GM18511 (cell line): Measurements from ENCODE around the gene ZNF865.

Source experiments
- ATAC-seq: cut with Tn5 transposase; IDR thresholded peaks from one replicate; pipeline ENCODE4 v1.9.1; 2021; ENCODE audit warnings: mild to moderate bottlenecking, moderate library complexity; ENCODE audit not compliant: unreplicated experiment

ZNF865 gene

DNA sequence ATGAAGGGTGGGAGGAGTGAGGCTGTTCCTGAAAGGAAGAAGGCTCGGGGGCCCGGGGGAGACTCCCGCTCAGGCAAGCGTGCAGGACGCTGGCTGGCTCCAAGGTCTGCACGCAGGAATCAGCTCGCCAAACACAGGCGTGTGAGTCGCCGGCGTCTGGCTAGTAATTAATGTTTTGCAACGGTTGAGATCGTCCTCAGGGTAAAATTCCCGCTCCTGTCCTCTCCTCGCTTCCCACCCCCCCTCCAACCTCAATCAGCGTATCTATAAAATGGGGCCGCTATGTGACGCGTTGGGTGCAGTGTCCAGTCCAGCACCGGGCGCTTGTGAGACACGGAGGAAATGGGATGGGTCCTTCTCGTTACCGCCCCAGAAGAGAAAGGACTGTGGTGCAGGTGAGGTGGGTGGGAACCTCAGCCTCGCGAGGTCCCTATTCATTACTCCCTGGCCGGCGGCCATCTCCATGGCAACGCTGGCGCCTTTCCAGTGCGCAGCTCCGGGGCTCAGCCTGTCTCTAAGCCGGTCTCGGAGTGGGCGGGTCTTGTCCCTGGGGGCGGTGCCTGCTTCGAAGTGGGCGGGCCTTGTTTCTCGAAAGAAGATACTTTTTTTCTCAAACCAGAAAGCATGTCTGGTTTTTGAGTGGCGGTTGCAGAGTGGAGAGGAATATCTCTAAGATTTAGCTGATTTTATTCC, 18.3 kb upstream of the ZNF865 start:
- peak; percentile 89 for ATAC-seq

DNA sequence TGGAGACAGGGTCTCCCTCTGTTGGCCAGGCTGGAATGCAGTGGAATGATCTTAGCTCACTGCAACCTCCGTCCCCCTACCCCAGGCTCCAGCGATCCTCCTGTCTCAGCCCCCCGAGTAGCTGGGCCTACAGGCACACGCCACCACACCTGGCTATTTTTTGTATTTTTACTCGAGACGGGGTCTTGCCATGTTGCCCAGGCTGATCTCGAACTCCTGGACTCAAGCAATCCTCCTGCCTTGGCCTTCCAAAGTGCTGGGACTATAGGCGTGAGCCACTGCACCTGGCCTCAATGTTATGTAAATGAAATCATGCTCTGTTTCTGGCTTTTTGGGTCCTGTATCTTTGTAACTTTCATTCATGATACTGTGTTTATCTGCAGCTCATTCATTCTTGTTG, 16.7 kb upstream of the ZNF865 start:
- no peak for ATAC-seq

DNA sequence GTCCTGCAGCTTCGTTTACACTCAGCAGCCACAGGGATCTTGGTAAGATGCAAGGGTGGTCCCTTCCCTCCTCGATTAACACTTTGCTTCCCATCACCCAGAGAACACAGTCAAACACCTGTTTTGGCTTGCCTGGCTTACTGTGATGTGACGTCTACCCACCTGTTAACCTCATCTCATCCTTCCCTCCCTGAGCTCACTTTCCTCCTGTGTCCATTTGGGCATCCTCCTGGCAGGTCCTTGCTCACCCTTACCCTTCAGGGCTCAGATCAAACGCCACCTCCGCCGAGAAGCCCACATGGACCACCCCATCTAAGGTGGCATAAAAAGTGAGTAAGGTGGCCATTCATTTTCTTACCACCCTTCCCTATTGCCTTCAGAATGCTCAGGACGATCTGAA, 15.3 kb upstream of the ZNF865 start:
- ATAC-seq, result no peak

DNA sequence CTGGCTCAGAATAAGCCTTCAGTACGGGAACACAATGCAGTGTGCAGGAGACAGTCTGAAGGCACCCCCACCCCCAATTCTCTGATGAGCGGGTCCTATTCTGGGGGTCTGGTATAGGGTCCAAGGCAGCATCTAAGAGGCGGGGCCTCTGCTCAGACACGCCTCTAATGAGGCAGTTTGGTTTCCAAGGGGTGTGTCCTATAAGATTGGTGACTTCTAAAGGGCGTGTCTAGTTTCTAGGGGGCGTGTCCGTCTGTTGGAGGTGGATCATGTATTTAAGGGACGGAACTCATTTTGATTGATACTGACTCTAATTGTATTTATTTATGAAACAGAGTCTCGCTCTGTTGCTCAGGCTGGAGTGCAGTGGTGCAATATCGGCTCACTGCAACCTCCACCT, 14.8 kb upstream of the ZNF865 start:
- ATAC-seq, result no peak

DNA sequence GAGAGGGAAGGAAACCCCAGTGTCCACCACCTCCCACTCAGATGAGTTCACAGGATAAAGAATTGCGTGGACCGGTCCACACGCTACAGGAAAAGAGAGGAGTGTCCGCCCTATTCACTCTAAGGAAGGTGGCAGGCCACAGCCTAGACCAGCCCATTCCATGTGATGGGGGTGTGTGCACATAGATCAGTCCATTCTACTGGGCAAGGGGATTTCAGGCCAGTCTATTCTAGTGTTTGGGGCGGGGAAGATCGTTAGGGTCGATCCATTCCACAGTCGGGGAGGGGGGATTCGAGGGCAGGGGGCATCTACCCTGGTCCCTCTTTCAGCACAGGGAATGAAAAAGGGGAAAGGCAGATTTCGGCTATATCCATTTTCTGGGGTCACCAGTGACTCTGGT, 13.9 kb upstream of the ZNF865 start:
- ATAC-seq, result no peak

DNA sequence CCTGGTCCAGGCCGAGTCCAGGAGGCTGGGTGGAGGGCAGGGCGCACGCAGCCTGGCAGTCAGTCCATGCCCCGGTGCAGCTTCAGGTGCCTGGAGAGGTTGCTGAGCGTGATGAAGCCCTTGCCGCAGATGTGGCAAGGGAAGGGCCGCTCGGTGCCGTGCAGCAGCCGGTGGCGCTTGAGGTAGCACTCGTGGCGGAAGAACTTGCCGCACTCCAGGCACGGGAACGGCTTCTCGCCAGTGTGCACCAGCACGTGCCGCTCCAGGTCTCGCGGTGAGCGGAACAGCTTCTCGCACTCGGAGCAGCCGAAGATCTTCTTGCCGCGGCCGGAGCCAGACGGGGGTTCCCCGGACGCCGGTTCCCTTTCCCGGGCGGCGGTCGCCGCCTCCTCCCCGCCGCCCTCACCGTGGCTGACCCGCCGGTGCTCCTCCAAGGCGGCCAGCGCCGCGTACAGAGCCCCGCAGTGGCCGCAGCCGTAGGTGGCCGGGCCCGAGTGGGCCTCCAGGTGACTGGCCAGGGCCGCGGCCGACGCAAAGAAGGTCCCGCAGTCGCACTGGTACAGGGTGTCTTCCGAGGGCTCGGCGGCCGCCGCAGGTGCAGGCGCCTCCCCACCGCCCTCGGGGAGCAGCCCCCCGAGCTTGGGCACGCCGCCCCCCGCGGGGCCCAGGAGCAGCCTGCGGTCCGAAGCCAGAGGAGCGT, 12.9 kb upstream of the ZNF865 start:
- ATAC-seq, result no peak

DNA sequence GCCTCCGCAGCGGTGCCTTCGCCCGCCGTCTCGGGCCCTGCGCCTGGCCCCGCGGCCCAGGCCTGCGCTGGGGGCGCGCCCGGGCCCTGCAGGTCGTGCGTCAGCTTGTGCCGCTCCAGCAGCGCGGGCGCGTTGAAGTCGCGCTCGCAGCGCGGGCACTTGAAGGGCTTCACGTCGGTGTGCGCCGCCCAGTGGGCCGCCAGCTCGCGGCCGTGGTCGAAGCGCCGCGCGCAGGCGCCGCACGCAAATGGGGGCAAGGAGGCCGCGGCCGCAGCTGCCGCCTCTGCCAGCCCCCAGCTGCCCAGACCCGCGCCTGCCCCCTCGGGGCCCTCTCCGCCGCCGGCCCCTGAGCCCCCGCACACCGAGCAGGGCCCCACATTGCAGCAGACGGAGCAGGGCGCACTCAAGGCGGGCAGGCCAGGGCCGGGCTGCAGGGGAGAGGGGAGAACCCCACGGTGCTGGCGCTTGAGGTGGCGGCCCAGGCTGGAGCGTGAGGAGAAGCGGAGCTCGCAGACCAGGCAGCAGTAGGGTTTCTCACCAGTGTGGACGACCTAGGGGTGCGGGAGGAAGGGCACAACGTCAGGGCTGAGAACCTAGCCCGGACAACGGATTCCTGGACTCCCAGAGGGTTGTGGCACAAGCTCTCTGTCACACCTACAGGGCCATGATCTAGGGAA, 12.2 kb upstream of the ZNF865 start:
- no peak for ATAC-seq

DNA sequence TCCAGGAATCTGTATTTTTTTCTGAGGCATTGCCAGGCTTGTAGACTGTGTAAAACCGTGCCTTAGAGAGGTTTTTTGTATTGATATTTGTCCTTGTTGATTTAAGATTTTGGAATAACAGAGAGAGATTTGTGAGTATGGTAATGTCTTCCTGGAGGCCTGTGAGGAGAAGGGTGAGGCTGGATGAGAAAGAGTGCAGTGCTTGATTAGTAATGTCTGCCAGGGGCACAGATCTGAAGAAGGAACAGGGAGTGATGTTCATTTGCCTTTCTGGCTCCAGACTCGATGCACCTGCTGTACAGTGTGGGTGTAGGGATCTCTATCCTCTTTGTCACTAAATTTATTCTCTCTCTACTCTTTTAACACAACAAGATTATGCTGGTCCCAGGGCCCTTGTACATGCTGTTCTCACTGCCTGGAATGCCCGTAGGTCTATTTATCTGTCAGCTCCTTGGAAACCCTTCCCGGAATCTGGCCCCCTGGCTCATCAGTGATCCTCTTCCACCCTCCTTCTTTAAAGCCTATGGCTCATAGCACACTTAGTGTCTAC, 10.4 kb upstream of the ZNF865 start:
- ATAC-seq, result no peak

DNA sequence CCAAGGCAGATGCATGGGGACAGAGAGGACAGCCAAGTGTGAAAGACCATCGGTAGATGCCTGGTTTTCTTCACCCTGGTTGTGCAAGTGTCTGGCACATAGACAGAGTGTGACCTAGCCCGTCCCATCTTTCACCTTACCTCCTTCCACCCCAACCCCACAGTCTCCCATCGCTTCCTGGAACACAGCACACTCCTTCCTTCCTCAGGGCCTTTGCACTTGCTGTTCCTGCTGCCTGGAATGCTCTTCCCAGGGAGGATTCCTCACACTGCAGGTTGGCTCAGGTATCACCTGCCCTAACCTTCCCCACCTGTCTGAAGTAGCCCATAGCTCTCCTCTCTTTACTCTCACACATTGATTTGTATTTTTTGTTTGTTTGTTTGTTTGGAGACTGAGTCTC, 9.1 kb upstream of the ZNF865 start:
- ATAC-seq, result no peak

DNA sequence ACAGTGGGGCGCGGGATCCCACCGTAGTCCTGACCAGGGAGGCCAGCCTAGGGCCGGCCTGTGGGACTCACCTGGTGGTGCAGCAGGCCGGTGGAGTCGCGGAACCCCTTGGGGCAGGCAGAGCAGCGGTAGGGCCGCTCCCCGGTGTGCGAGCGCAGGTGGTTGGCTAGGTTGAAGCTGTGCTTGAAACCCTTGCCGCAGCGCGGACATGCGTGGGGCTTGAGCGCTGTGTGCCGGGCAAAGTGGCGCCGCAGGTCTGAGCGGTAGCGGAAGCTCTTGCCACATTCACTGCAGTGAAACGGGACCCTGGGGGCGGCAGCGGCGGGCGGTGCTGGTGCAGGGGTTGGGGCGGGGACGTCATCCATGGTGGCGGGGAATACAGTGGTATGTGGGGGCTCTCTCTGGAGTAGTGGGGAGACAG, 7.9 kb upstream of the ZNF865 start:
- no peak for ATAC-seq

DNA sequence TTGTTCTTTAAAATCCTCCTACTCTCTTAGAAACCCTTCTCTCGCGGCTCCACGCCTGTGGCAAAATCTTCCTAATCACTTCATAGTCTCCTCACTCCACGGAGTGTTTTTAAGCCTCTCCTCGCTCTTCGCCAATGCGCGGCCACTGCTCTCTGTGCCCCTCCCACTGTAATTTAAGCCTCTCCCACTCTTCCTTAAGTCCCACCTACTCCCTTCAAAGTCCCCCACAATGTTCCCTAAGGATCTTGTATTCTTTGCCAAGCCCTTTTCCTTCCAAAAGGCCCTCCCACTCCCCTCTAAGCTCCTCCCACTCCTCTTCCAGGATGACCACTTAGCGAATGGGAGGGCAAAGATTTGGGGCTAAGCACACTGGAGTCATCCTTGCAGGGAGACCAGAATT, 7.4 kb upstream of the ZNF865 start:
- ATAC-seq, result no peak

DNA sequence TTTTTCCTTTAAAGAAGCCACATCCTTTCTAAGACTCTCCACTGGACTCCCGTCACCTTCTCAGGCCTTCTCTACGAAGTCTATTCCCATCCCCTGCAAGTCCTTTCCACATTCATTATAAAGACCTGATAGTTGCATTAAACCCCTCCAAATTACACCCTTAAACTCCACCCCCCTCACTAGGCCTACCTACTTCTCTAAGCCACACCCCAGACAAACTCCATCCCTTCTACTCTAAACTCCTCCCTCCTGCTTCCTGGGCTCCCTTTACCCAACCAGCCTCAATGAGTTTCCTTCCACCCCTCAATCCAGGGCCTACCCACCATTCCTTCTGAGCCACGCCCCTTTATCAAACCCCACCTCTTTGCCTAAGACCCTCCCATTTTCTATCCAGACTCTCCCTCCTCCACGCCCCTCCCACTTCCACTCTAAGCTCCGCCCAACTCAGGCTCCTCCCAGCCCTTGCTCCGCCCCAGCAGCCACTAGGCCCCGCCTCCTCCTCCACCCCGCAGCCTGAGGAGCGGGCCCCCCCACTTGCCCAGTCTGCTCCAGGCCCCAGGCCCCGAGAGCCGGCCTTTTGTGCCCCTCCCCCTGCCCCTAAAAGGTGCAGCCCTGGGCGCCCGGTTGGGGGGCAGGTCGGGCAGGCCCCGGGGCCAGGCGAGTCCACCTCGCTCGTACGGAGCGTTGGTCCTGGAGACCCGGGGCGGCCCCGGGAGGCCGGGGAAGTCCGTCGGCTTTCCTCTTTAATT, 6.6 kb upstream of the ZNF865 start:
- ATAC-seq, result peak; percentile 58

DNA sequence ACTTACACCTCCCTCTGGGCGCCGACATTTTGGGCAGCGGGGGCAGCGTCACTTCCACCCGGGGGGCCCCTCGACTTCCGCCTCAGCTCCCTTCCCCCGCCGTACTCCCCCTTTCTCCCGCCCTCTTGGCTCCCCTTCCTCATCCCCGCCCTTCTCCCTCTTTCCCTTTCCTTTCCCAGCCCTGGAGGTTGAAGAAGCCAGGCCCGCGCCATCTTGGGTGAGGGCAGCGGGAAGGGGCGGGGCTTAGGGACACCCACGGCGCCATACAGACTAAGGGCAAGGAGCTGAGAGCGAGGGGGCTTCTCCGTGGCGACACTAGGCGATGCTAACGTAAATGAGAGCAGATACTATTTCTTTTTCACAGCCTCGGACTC, 6.0 kb upstream of the ZNF865 start, which contains the start of gene FIZ1:
FIZ1 (minus strand) TSS at position 50 of the 374 bp plus-strand sequence. CDS start 1,652 bp downstream, outside the sequence.
- peak; percentile 68 for ATAC-seq

DNA sequence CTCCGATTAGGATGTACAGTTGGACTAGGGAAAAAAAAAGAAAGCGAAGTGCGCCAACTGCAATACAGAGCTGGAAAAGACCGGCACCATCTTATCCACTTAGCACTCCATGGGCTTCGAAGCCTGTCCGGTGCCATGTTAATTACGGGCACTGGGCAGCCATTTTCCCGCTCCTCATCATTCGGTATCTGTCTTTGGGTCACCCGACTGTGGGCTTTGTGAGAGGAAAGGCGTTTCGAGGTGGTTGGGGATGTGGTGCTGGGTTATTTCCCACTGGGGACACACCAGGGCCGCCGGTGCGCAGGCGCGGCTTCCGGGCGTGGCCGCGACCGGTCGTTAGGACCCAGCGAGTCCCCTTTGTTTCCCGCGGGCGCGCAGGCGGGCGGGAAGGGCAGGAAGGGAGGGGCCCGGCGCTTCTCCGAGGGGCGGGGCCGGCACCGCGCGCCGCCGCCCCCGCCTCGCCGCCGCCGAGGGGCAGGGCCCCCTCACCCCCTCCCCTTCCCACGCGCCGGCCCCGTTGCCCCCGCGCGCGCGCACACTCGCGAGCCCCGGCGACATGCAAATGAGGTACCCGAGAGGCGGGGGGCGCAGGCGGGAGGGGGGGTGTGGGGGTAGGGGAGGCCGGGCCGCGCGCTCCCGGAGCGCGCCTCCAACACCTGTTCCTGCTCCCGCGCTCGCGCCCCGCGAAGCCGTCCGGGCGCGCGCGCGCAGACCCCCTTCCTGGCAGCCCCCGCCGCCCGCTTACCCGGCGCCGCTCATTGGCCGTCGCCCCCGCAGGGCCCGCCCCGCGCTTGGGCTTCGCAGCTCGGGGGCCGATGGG, 5.4 kb upstream of the ZNF865 start, which contains the start of gene ZNF524:
ZNF524 (plus strand) TSS at position 447 of the 820 bp plus-strand sequence. CDS start 1,825 bp downstream, outside the sequence.
- peak; percentile 53 for ATAC-seq

DNA sequence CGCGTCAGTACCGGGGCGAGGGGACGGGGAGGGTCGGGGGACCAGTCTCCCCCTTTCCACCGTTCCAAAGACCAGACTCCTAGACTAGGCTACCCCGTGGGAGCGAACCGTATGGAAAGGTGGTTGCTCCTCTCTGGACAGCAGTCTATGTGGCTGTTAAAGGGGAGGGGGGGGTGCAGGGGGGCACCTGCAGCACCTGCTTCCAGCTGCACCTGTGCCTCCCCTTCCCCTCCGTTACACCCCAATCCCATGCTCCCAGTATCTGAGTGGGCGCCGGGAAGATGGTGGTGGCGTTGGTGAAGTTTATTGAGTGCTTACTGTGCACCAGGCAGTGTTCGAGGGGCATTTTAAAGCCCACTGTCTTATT, 4.8 kb upstream of the ZNF865 start:
- no peak for ATAC-seq

DNA sequence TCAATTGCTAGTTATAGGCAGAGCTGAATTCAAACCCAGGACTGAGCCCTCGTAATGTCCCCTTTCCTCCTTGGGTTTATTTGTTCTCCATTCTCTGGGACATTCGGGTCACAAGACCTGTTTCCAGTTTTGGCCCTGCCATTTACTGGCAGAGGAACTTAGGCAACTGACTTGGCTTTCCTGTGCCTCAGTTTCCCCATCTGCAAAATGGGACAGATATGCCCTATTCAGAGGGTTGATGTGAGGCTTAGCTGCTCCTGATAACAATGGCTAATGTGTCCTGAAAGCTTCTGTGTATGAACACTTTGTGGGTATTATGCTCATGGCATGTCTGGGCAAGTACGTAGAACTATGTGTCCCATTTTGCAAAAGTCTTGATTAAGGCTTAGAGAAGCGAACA, 4.4 kb upstream of the ZNF865 start:
- no peak for ATAC-seq

DNA sequence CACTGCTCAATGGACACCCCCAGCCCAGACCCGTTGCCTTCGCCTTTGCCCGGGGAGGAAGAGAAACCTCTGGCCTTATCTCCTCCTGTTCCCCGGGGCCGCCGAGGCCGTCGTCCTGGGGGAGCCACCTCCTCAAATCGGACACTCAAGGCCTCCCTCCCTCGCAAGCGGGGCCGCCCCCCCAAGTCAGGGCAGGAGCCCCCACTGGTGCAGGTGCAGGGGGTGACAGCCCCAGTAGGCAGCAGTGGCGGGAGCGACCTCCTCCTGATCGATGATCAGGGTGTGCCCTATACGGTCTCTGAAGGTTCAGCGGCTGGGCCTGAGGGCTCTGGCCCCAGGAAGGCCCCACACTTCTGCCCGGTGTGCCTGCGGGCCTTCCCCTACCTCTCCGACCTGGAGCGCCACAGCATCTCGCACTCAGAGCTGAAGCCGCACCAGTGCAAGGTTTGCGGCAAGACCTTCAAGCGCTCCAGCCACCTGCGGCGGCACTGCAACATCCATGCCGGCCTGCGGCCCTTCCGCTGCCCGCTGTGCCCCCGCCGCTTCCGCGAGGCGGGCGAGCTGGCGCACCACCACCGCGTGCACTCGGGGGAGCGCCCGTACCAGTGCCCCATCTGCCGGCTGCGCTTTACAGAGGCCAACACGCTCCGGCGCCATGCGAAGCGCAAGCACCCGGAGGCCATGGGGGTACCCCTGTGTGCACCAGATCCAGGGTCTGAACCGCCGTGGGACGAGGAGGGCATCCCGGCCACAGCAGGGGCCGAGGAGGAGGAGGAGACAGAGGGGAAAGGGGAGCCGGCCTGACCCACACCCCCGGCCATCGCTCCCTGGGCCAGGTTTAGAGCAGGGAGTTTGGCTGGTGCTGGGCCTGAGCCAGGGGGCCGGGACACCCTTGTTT, 3.1 kb upstream of the ZNF865 start:
- ATAC-seq, result no peak

DNA sequence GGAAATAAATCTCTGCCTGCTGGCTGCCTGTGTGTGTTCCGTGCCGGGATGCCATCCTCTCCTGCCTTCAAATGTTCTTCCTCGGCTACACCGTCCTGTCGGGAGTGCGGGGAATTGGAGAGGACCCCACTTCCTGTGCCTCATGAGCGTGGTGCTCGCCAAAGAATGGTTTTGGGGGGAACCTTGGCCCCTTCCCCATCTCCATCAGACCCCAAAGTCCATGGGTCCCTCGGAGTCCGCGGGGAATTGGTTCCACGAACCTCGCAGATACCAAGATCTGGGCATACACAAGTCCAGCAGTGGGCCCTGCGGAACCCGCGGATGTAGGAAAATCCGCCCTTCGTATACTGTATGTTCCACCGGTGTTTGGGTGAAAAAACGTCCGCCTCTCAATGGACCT, 2.3 kb upstream of the ZNF865 start:
- ATAC-seq, result no peak
